Measurements from ENCODE around the gene EPHB6. TPM values are rescaled to one million over a fixed set of nuclear protein-coding genes. Genes with fewer than 3 reads are reported as not detected.

Gene EPHB6
- total RNA-seq, 1 experiment from 2014 or later = 12.6 TPM

DNA sequence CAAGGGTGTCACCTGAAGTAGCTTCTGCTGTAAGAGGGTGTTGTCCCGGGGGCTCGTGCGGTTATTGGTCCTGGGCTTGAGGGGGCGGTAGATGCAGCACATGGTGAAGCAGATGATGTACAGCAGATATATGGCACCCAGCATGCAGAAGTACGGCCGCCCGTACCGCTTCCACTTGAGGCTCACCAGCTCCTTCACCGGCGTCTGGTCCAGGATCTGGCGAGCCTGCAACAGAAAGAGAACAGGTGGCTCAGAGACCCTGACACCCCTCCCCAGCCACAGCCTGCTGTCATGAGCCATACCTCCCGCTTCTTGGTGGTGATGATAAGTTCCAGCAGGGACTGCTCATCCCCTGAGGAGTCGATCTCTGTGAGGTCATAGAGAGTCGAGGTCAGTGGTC, 20.6 kb downstream of the EPHB6 start (continued):
- no peak for TF ChIP-seq TCF7L2 (IDR thresholded peaks at IDR 0.05; ENCODE audit: borderline replicate concordance, extremely low read depth, insufficient read depth, insufficient read length)
- TF ChIP-seq, protein P1, sequence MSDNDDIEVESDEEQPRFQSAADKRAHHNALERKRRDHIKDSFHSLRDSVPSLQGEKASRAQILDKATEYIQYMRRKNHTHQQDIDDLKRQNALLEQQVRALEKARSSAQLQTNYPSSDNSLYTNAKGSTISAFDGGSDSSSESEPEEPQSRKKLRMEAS (IDR thresholded peaks at IDR 0.05) = no peak
- no peak for TF ChIP-seq RAD21 (IDR thresholded peaks at IDR 0.05; ENCODE audit: low read depth)
- TF ChIP-seq SP1 (IDR thresholded peaks at IDR 0.05; ENCODE audit: low read depth) = no peak
- TF ChIP-seq EZH2 (IDR thresholded peaks at IDR 0.05) = no peak
- TF ChIP-seq EZH2phosphoT487 (IDR thresholded peaks at IDR 0.05; ENCODE audit: borderline replicate concordance) = no peak
- TF ChIP-seq SIN3A (IDR thresholded peaks at IDR 0.05; ENCODE audit: low read depth) = no peak
- TF ChIP-seq, protein P2, sequence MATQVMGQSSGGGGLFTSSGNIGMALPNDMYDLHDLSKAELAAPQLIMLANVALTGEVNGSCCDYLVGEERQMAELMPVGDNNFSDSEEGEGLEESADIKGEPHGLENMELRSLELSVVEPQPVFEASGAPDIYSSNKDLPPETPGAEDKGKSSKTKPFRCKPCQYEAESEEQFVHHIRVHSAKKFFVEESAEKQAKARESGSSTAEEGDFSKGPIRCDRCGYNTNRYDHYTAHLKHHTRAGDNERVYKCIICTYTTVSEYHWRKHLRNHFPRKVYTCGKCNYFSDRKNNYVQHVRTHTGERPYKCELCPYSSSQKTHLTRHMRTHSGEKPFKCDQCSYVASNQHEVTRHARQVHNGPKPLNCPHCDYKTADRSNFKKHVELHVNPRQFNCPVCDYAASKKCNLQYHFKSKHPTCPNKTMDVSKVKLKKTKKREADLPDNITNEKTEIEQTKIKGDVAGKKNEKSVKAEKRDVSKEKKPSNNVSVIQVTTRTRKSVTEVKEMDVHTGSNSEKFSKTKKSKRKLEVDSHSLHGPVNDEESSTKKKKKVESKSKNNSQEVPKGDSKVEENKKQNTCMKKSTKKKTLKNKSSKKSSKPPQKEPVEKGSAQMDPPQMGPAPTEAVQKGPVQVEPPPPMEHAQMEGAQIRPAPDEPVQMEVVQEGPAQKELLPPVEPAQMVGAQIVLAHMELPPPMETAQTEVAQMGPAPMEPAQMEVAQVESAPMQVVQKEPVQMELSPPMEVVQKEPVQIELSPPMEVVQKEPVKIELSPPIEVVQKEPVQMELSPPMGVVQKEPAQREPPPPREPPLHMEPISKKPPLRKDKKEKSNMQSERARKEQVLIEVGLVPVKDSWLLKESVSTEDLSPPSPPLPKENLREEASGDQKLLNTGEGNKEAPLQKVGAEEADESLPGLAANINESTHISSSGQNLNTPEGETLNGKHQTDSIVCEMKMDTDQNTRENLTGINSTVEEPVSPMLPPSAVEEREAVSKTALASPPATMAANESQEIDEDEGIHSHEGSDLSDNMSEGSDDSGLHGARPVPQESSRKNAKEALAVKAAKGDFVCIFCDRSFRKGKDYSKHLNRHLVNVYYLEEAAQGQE (IDR thresholded peaks at IDR 0.05; ENCODE audit: low read depth) = no peak

DNA sequence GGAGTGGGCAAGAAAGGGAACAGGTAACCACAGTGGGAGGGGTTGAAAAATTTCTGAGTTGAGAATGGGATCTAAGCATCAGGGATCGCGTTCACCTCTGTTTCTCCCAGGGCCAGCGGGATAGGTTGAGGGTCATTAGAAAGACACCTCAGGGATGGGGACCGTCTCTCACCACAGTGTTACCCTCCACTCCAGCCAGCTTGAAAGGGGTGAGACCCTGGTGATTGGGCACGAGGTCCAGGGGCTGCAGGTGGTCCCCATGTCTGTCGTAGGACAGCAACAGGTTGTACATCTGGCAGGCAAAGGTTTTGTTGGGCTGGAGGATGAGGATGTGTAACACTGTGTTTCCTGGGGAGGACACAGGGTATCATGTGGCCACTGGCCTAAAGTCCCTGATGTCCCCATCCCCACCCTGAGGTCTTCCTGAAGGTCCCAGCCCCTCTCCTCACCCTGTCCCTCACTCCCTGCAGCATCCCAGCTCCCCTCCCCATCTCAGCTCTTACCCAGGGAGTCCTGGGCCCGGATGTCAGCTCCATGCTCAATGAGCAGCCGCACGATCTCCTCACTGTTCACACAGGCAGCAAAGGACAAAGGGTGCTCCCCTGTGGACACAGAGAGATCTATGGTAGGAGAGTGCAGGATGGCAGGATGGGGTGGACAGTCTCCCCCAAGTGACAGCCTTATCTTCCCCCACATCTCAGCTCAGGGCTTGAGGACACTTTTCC, 21.5 kb downstream of the EPHB6 start:
- ChIA-PET CTCF (no interaction called here), RAD21 (ENCODE audit: low non-redundant PET in 1 of 2, low total read pairs in 2 of 2, uncharacterized antibody in 2 of 2, unreplicated experiment in 2 of 2) (no interaction called here), POLR2A (no interaction called here)
- Histone ChIP-seq H3K9ac (ENCODE audit: low read length) (no peak overlapping the region), H3K4me2 (ENCODE audit: low read length) (no peak overlapping the region), H2AFZ (ENCODE audit: low read depth, low read length, poor library complexity, severe bottlenecking) (no peak overlapping the region), H3K27ac (ENCODE audit: low read depth, low read length) (no peak overlapping the region), H3K27me3 (ENCODE audit: insufficient read depth, low read length) (peaks cover 6% of the 10 kb centered on the region; the same call in 1 of the 2 replicates), H3K36me3 (ENCODE audit: control insufficient read depth in 1 of 2, insufficient read depth in 2 of 2, low read length in 2 of 2) (no peaks in the 10 kb centered on the region), H3K79me2 (ENCODE audit: insufficient read depth, low read length) (no peaks in the 10 kb centered on the region), H3K4me1 (ENCODE audit: control insufficient read depth in 1 of 2, insufficient read depth in 2 of 2, low read length in 2 of 2) (no peaks in the 10 kb centered on the region), H3K9me2 (ENCODE audit: insufficient read depth) (no peaks in the 10 kb centered on the region), H3K9me3 (ENCODE audit: control insufficient read depth in 1 of 2, insufficient read depth in 1 of 2, low read depth in 1 of 2, low read length in 2 of 2) (no peaks in the 10 kb centered on the region), H4K20me1 (ENCODE audit: insufficient read depth) (no peaks in the 10 kb centered on the region), H3K4me3 (replicated peaks in 1 of 2; ENCODE audit: low read depth in 1 of 2, low read length in 2 of 2) (no peak overlapping the region)
- no peak for DNase-seq (ENCODE audit: low read depth, low spot score)
- intact Hi-C loops (cut with micrococcal nuclease) = no loop called here
- TF ChIP-seq SP1 (IDR thresholded peaks at IDR 0.05; ENCODE audit: low read depth) (no peak), ZFX (IDR thresholded peaks at IDR 0.05) (no peak), FOSL1 (IDR thresholded peaks at IDR 0.05; ENCODE audit: low read depth) (no peak), RAD21 (IDR thresholded peaks at IDR 0.05; ENCODE audit: low read depth) (no peak)
- BruUV-seq (replicated peaks) = no TSS peak
- ATAC-seq = no peak
